Astrocyte of the cerebellum (primary cell): ENCODE data around the gene CXCL12.

Source experiments
- DNase-seq: peaks from one replicate; pipeline ENCODE4 v3.0.0-alpha.2; 2011; ENCODE audit warnings: low read depth
- H3K4me3 ChIP-seq: 2 replicates; pipeline ENCODE4 v1.5.1; 2011; ENCODE audit warnings: mild to moderate bottlenecking, low read depth, low read length, moderate library complexity
- in situ Hi-C: cut with HindIII; loops from 2 replicates; pipeline ENCODE4 v1.10.0; 2017; ENCODE audit warnings: low sequenced_read_pairs
- TF ChIP-seq, protein P1 (sequence below): IDR thresholded peaks from 2 replicates; pipeline ENCODE4 v1.5.1; 2012; ENCODE audit warnings: low read length, low read depth, moderate library complexity, mild to moderate bottlenecking; ENCODE audit errors: missing control alignments

CXCL12 gene

DNA sequence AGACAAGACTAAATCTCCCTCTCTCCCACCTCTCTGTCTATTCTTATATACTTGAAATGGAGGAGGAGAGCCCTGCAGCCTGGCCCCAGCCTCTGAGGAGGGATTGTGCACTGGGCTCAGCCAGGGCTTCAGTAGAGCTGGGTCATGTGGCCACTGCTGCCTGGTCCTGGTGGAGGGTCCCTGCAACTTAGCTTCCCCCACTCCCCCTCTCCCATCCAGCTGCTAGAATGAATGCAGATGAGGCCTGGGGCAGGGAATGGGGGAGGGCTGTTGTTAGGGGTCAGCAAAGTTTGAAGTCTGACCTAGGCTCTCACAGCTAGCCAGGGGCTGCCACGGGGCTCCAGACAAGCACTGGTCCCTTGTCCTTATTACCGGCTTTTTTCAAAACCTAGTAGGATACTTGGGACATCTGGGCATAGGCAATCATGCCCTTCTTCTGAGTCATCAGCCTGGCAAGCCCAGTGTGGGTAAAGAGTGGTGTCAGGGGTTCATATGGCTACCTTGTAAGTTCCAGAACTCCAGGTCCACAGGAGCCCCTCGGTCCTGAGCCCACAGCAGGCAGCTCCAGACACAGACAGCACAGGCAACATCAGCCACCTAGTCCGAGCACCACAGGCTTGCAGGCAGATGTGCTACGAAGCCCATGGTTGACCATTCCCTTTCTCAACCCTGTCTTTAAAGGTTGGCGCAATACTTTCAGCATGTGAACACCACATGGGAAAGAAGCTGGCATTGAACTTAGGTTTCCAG lies 12.8 kb upstream of the CXCL12 start:
- no peak overlapping the region for H3K4me3 ChIP-seq
- in situ Hi-C loops, result no loop called here
- TF ChIP-seq, protein P1, sequence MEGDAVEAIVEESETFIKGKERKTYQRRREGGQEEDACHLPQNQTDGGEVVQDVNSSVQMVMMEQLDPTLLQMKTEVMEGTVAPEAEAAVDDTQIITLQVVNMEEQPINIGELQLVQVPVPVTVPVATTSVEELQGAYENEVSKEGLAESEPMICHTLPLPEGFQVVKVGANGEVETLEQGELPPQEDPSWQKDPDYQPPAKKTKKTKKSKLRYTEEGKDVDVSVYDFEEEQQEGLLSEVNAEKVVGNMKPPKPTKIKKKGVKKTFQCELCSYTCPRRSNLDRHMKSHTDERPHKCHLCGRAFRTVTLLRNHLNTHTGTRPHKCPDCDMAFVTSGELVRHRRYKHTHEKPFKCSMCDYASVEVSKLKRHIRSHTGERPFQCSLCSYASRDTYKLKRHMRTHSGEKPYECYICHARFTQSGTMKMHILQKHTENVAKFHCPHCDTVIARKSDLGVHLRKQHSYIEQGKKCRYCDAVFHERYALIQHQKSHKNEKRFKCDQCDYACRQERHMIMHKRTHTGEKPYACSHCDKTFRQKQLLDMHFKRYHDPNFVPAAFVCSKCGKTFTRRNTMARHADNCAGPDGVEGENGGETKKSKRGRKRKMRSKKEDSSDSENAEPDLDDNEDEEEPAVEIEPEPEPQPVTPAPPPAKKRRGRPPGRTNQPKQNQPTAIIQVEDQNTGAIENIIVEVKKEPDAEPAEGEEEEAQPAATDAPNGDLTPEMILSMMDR, result no peak
- DNase-seq, result no peak

DNA sequence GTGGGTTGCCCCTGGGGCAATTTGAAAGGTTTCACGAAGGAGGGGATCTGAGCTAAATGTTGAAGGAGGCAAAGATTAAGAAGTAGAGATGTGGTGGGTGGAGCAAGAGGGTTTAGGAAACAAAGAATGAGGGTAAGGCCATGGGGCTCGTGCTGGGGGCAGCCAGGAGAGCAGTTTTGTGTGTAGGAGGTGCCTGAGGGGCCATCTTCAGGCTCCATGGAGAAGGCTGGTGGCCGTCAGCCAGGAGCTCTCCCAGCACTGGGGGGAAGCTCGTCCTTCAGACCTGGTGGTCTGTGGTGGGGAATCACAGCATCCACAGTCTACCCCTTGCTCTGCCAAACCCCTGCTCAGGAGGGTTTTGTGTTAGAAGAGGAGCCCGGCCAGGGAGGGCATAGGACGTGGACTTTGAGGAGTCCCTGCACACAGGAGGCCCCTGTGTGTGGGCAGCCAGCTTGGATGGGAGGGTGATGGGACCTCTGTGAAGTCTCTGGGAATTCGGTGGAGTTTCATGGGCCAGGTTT lies 11.8 kb upstream of the CXCL12 start:
- no peak for DNase-seq
- TF ChIP-seq, protein P1, result no peak
- in situ Hi-C loops, result no loop called here
- no peak overlapping the region for H3K4me3 ChIP-seq

DNA sequence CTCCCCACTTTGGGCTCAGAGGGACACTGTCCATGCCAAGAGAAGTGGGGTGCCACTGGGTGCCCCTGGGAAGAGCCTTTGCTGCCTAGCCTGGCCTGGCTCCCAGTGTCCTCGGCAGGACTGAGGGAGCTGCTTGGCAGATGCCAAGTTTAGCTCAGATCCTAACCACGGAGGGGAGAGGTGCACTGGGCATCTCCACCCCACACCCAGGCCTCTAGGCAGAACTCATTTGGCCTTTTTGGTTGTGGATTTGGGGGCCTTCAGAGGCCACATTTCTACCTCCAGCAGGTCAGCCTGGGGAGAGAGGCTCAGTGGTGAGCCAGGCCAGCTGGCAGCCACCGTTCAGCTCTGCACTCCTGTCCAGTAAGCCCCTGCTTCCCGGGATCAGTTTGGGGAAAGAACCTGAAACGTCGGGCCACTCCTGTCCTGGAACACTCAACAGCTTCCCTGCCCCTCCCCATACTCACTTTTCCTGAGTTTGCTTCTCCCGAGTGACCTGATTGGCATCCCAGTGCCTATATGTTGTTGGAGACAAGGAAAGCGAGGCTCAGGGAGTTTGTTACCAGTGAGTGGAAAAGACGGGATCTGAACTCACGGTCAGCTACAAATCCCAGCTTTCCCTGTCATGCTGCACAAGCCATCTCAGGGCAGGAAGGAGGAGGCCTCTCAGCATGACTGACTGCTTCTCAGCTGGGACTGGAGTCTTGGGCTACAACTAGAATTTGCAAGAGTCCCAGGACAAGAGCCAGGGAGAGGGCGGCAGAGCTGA lies 11.2 kb upstream of the CXCL12 start:
- in situ Hi-C loops, result no loop called here
- TF ChIP-seq, protein P1, result no peak
- H3K4me3 ChIP-seq, result no peak overlapping the region
- no peak for DNase-seq

DNA sequence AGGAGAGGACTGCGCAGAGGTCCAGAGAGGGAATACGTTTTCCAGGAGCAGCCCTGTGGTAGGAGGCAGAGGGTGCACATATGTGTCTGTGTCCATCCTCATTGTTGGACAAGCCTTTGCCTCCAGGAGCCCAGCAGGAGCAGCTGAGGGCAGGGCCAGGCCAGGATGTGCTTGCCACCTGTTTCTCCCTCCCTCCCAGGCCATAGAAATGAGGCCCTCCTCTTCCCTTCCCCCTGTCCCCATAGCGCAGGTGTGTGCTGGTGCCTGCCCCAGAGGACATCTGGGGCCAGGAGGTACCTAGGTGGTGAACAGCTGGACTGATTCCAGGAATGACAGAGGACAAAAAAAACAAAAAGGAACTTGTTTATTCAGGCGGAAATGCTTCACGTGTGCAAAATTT lies 10.5 kb upstream of the CXCL12 start:
- TF ChIP-seq, protein P1, result no peak
- in situ Hi-C loops, result no loop called here
- H3K4me3 ChIP-seq, result no peak overlapping the region
- no peak for DNase-seq

DNA sequence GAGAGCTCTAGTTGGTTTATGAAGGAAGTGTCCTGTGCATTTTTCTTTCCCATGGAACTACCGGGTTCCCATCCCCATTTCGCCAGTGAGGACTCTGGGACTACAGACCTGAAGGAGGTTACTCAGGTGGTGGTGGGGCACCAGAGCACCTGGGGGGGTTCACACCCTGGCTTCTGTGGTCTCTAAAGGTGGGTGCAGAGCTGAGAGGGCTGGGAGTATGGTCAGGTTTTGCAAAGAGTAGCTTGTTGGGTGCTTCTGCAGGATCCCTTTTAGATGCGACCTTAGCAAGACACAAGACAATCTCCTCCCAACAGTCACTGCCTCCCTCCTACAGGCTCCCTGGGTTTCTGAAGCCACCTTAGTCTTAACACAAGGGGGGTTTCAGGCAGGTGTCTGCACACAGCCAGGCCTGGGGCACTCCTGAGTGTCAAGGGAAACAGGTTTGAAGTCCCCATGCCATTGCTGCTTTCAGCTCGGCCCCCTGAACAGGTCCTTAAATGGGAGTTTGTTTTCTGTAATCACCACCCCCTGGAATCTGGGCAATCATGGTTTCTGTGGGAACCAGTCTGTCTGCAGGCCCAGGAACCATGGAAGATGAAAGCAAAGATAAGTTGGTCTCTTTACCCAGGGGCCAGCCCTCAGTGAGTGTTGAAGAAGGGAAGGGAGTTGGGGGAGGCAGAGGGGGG lies 9.9 kb upstream of the CXCL12 start:
- in situ Hi-C loops, result no loop called here
- no peak for DNase-seq

More for the DNA sequence above, 9.9 kb upstream of the CXCL12 start:
- TF ChIP-seq, protein P1, result no peak
- no peak overlapping the region for H3K4me3 ChIP-seq
